ENCODE measurements around the gene DNAJB2. TPM values are rescaled to one million over a fixed set of nuclear protein-coding genes. Genes with fewer than 3 reads are reported as not detected.
A peak's percentile ranks its signal among the peaks of the same experiment; 100 is the strongest.

DNAJB2 gene
- total RNA-seq, 4 donors from 2014 or later = 45.3 to 76.1 (median 54.9) TPM

DNA sequence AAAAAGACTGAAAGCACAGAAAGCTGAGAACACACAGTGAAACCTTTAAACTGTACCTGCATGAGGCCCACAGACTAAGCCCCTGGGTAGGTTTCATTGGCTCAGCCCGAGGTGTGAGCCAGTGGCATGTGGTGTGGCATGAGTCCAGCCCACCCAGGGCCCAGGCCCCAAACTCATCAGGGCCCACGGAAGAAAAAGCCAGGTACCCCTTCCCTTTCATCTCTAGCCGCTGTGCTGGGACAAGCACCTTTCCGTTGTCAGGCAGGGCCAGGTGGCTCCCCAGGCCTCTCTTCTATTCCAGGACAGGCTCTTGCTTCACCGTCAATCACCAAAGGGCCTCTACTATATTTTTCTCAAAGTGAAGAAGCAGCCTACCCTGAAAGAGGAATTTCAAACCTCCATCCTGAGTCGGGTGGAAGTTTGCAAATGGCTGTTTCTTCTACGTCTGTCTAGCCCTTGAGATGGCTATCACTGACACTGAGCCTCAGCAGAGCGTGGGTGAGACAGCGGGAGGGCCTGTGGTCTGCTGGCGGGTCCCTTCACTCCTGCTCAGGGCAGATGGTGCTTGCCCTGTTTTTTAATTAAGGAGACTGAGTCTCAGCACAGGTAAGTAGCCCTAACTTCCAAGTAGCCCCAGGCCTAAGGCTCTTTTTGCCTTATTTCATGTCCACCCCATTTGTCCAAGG lies 8.6 kb downstream of the DNAJB2 start:
- H3K4me3 ChIP-seq = no peak overlapping the region
- 81 to 100% methylated on average over 4 to 8 of the region's 10 CpGs for WGBS, 2 donors (ENCODE audit: low coverage in 1 of 2)
- no peaks in the 10 kb centered on the region for H3K27me3 ChIP-seq
- TF ChIP-seq EP300 (IDR thresholded peaks at IDR 0.05) = no peak
- no peak for TF ChIP-seq POLR2AphosphoS5 (IDR thresholded peaks at IDR 0.05)
- no peak for TF ChIP-seq CTCF (IDR thresholded peaks at IDR 0.05)
- no peak for TF ChIP-seq POLR2A (IDR thresholded peaks at IDR 0.05)
- H3K27ac ChIP-seq = peak overlapping the region in 1 of 4 donors; percentile 76
- peaks cover 0 to 49% (median 6%) of the 10 kb centered on the region in 3 donors for H3K4me1 ChIP-seq
- peaks cover 0 to 42% of the 10 kb centered on the region in 2 donors for H3K36me3 ChIP-seq
- H3K9me3 ChIP-seq = no peaks in the 10 kb centered on the region
- ATAC-seq = no peak

DNA sequence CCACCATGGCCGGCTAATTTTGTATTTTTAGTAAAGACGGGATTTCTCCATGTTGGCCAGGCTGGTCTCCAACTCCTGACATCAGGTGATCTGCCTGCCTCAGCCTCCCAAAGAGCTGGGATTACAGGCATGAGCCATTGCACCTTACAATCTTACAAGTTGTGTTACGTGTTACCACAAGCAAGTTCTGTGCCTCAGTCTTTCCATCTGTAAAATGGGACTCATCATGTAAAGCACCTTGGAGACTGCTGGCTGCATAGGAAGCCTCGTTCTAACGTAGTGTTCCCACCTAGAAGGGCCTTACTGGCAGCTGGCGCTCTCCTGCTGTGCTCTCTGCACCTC lies 10.0 kb downstream of the DNAJB2 start:
- H3K4me1 ChIP-seq = peaks cover 0 to 48% (median 6%) of the 10 kb centered on the region in 3 donors
- ATAC-seq = no peak
- TF ChIP-seq EP300 (IDR thresholded peaks at IDR 0.05) = no peak

GRCh38 chr2:219289537-219290361 lies 10.6 kb downstream of the DNAJB2 start:
- no peak for TF ChIP-seq EP300 (IDR thresholded peaks at IDR 0.05)
- peak; percentile 75 for TF ChIP-seq POLR2AphosphoS5 (IDR thresholded peaks at IDR 0.05)
- H3K9me3 ChIP-seq = no peaks in the 10 kb centered on the region
- H3K27ac ChIP-seq = peak overlapping the region in 3 of 4 donors; percentile 72 to 85 (median 76)
- no peak overlapping the region for H3K4me3 ChIP-seq
- peak; percentile 76 for ATAC-seq
- no peaks in the 10 kb centered on the region for H3K27me3 ChIP-seq
- peaks cover 0 to 47% (median 6%) of the 10 kb centered on the region in 3 donors for H3K4me1 ChIP-seq
- peaks cover 0 to 22% of the 10 kb centered on the region in 2 donors for H3K36me3 ChIP-seq
- WGBS, 2 donors (ENCODE audit: low coverage in 1 of 2) = 19% methylated on average over 6 of the region's 16 CpGs; no CpG with 5 or more reads in 1 of the 2 donors

More for the DNA sequence above, 10.0 kb downstream of the DNAJB2 start:
- H3K27me3 ChIP-seq = no peaks in the 10 kb centered on the region
- WGBS, 2 donors (ENCODE audit: low coverage in 1 of 2) = 55 to 80% methylated on average over 1 to 2 of the region's 6 CpGs
- peaks cover 0 to 28% of the 10 kb centered on the region in 2 donors for H3K36me3 ChIP-seq
- peak overlapping the region in 3 of 4 donors; percentile 72 to 85 (median 76) for H3K27ac ChIP-seq
- no peak overlapping the region for H3K4me3 ChIP-seq
- H3K9me3 ChIP-seq = no peaks in the 10 kb centered on the region

- TF ChIP-seq POLR2AphosphoS5 (IDR thresholded peaks at IDR 0.05) = no peak
- no peak for TF ChIP-seq EP300 (IDR thresholded peaks at IDR 0.05)
- TF ChIP-seq CTCF (IDR thresholded peaks at IDR 0.05) = no peak
- no peak for TF ChIP-seq POLR2A (IDR thresholded peaks at IDR 0.05)
- no peaks in the 10 kb centered on the region for H3K27me3 ChIP-seq
- WGBS, 2 donors (ENCODE audit: low coverage in 1 of 2) = 79% methylated on average over 5 of the region's 16 CpGs; no CpG with 5 or more reads in 1 of the 2 donors
- H3K27ac ChIP-seq = peak overlapping the region in 3 of 4 donors; percentile 72 to 85 (median 76)
- no peak for ATAC-seq
- H3K9me3 ChIP-seq = no peaks in the 10 kb centered on the region
- H3K4me3 ChIP-seq = no peak overlapping the region
- peaks cover 0 to 13% of the 10 kb centered on the region in 2 donors for H3K36me3 ChIP-seq
- H3K4me1 ChIP-seq = peaks cover 0 to 45% (median 6%) of the 10 kb centered on the region in 3 donors
These were observed 11.4 kb downstream of the DNAJB2 start for GRCh38 chr2:219290381-219291171.

GRCh38 chr2:219291394-219291793 lies 12.2 kb downstream of the DNAJB2 start:
- WGBS, 2 donors (ENCODE audit: low coverage in 1 of 2) = 60% methylated on average over 1 of the region's 7 CpGs; no CpG with 5 or more reads in 1 of the 2 donors
- no peak overlapping the region for H3K4me3 ChIP-seq
- H3K4me1 ChIP-seq = peaks cover 0 to 37% (median 4%) of the 10 kb centered on the region in 3 donors
- H3K27ac ChIP-seq = peak overlapping the region in 1 of 4 donors; percentile 76
- no peaks in the 10 kb centered on the region for H3K27me3 ChIP-seq
- TF ChIP-seq POLR2A (IDR thresholded peaks at IDR 0.05) (no peak), EP300 (IDR thresholded peaks at IDR 0.05) (no peak), POLR2AphosphoS5 (IDR thresholded peaks at IDR 0.05) (no peak), CTCF (IDR thresholded peaks at IDR 0.05) (no peak)
- no peaks in the 10 kb centered on the region for H3K9me3 ChIP-seq
- H3K36me3 ChIP-seq = peaks cover 0 to 5% of the 10 kb centered on the region in 2 donors
- ATAC-seq = no peak

Data from gastroesophageal sphincter (tissue), 4 donors.